T follicular helper cell (primary cell): ENCODE data around the gene ZNF282.
A peak's percentile ranks its signal among the peaks of the same experiment; 100 is the strongest.
"Not testable (repeated sequence)": the region's sequence is repeated elsewhere in the genome, so short reads cannot be mapped to it uniquely, and the experiment has no call there.

Experiments
- DNase-seq: peaks from one replicate; pipeline ENCODE4 v3.0.0-alpha.2; 2020; ENCODE audit warnings: low read depth

The ZNF282 gene

GRCh38 chr7:149255174-149255573 is 59.8 kb downstream of the ZNF282 start:
- no peak for DNase-seq

- DNase-seq, result no peak
Observed at GRCh38 chr7:149256568-149256967, 61.2 kb downstream of the ZNF282 start.

- no peak for DNase-seq
Observed at GRCh38 chr7:149257146-149257545, 61.8 kb downstream of the ZNF282 start.

GRCh38 chr7:149261316-149261828 is 66.0 kb downstream of the ZNF282 start:
- no peak for DNase-seq

GRCh38 chr7:149261829-149262617 is 66.7 kb downstream of the ZNF282 start, which contains the start of gene ZNF783:
Gene ZNF783 (plus strand): TSS chr7:149262196. CDS start chr7:149262334, 138 bp downstream.
- peak; percentile 77 for DNase-seq

- DNase-seq, result no peak
Observed at GRCh38 chr7:149266451-149266850, 71.1 kb downstream of the ZNF282 start.

- no peak for DNase-seq
Observed at GRCh38 chr7:149267733-149268132, 72.4 kb downstream of the ZNF282 start.

GRCh38 chr7:149274424-149274823 is 79.1 kb downstream of the ZNF282 start:
- DNase-seq, result not testable (repeated sequence)
